Neutrophil (primary cell): Measurements from ENCODE around the gene MFSD1.

Experiments used
- H3K27ac ChIP-seq: fragments of 200-600 bp; sonication (generic); 2 replicates; pipeline ENCODE4 v1.5.1; 2016; ENCODE audit warnings: mild to moderate bottlenecking, moderate library complexity
- H3K27me3 ChIP-seq: fragments of 200-600 bp; sonication (generic); 2 replicates; pipeline ENCODE4 v1.6.0; 2016; ENCODE audit warnings: mild to moderate bottlenecking
- H3K36me3 ChIP-seq: fragments of 200-600 bp; sonication (generic); 2 replicates; pipeline ENCODE4 v1.5.1; 2017
- H3K4me1 ChIP-seq, 2 experiments: fragments of 200-600 bp in 1 of 2; sonication (generic) in 1 of 2; 1 replicate in 1 of 2; 2 replicates in 1 of 2; pipeline versions ENCODE4 v1.5.1 to v1.6.1; 2013 to 2016; ENCODE audit warnings: low read depth in 1 of 2, low read length in 1 of 2, mild to moderate bottlenecking in 1 of 2, moderate library complexity in 1 of 2; ENCODE audit not compliant: control insufficient read depth in 1 of 2, insufficient read depth in 1 of 2
- H3K4me3 ChIP-seq, 2 experiments: fragments of 200-600 bp in 1 of 2; sonication (generic) in 1 of 2; 1 replicate in 1 of 2; 2 replicates in 1 of 2; pipeline ENCODE4 v1.5.1; 2013 to 2016; ENCODE audit warnings: low read depth in 1 of 2, low read length in 1 of 2, mild to moderate bottlenecking in 1 of 2, moderate library complexity in 1 of 2
- H3K9me3 ChIP-seq: fragments of 200-600 bp; sonication (generic); 2 replicates; pipeline ENCODE4 v1.5.1; 2016
- TF ChIP-seq, protein P1 (sequence below): fragments of 200-600 bp; sonication (generic); IDR thresholded peaks from 2 replicates; pipeline ENCODE4 v1.5.1; 2016; ENCODE audit warnings: antibody characterized with exemption

Gene MFSD1

DNA sequence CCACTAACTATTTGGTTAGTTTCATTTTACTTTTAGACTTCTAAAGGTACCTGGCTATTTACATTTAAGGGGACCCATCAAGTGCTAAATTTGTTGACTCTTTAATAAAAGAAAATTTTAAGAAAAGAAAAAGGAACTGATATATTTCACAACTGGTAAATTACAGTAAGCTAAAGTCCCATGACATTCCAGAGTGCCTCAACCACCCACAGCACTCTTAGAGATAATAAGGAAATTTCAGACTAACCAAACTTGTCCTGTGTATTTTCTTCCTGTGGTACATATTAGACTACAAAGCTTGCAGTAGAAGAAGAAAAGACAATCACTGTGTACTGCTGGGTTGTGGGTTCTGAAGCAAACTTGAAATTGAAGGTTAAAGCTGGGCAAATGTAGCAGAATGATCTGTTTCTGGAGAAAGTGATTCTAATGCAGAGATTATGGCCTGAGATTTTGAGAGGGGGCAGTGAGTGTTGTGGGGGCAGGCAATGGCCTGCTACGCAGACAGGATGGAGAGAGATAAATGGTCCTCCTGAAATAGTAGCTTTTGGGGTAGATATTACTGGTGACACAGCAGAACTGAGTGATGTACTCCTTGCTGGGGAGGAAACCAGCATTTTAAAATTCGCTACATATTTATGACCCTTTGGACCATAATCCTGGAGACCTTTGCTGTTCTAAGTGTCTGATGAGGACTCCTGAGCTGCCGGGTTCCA lies 24.5 kb upstream of the MFSD1 start:
- TF ChIP-seq, protein P1, sequence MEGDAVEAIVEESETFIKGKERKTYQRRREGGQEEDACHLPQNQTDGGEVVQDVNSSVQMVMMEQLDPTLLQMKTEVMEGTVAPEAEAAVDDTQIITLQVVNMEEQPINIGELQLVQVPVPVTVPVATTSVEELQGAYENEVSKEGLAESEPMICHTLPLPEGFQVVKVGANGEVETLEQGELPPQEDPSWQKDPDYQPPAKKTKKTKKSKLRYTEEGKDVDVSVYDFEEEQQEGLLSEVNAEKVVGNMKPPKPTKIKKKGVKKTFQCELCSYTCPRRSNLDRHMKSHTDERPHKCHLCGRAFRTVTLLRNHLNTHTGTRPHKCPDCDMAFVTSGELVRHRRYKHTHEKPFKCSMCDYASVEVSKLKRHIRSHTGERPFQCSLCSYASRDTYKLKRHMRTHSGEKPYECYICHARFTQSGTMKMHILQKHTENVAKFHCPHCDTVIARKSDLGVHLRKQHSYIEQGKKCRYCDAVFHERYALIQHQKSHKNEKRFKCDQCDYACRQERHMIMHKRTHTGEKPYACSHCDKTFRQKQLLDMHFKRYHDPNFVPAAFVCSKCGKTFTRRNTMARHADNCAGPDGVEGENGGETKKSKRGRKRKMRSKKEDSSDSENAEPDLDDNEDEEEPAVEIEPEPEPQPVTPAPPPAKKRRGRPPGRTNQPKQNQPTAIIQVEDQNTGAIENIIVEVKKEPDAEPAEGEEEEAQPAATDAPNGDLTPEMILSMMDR: no peak
- no peaks in the 10 kb centered on the region for H3K27me3 ChIP-seq
- no peaks in the 10 kb centered on the region for H3K36me3 ChIP-seq
- H3K4me3 ChIP-seq: no peak overlapping the region
- no peaks in the 10 kb centered on the region for H3K4me1 ChIP-seq
- no peaks in the 10 kb centered on the region for H3K9me3 ChIP-seq
- H3K27ac ChIP-seq: no peak overlapping the region

DNA sequence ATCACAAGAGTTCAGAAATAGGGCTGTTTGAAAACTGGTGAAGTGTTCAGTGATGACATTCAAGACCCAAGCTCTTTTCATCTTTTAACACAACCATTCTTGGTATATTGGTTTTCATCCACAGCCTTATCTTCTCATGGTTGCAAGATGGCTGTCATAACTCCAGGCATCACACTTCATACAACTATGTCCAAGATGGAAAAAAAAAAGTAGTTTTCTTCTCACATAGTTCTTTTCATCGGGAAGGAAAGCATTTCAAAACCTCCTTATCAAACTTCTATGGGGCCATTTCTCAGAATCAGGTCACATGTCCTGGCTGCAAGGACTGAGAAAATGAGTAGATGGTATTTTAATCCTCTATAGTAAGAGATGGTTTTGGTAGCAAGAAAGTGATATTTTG lies 21.1 kb upstream of the MFSD1 start:
- Histone ChIP-seq H3K4me1 (no peaks in the 10 kb centered on the region), H3K4me3 (no peak overlapping the region), H3K27ac (no peak overlapping the region), H3K27me3 (no peaks in the 10 kb centered on the region), H3K9me3 (no peaks in the 10 kb centered on the region), H3K36me3 (no peaks in the 10 kb centered on the region)
- TF ChIP-seq, protein P1: no peak

DNA sequence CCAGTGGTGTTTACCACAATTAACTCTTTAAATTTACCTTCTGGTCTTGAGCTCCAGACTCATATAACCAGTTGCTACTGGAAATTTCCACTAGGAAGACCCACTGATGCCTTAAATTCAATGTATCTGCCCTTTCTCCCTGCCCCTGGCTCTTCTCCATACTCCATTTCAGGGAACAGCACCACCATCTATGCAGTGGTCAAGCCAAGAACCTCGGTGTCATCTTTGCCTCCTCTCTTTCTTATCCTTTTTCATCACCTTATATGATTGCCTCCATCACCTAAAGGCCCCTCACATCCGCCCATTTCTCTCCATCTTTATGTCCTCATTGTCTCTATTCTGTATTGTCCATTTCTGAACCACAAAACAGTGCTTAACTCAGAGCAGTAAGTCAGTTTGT lies 20.7 kb upstream of the MFSD1 start:
- Histone ChIP-seq H3K9me3 (no peaks in the 10 kb centered on the region), H3K27ac (no peak overlapping the region), H3K4me3 (no peak overlapping the region), H3K36me3 (no peaks in the 10 kb centered on the region), H3K27me3 (no peaks in the 10 kb centered on the region), H3K4me1 (no peaks in the 10 kb centered on the region)
- TF ChIP-seq, protein P1: no peak

DNA sequence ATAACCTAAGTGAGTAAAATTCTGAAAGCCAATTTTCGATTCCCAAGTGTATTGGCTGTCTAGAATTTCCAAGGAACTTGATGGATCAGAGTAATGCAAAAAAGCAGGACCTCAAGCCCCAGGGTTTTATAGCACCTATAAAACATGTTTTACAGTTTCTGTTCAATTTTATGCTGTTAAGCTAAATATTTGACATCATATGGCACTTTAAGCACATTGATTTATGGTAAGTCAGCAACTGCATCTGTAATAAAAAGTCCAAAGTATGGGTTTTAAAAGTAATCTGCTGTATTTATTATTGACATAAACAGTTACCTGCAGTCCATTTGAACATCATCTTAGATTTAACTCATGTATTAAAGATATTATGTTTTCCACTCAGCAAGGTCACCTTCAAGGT lies 20.0 kb upstream of the MFSD1 start:
- H3K4me1 ChIP-seq: no peaks in the 10 kb centered on the region
- no peaks in the 10 kb centered on the region for H3K36me3 ChIP-seq
- H3K9me3 ChIP-seq: no peaks in the 10 kb centered on the region
- H3K4me3 ChIP-seq: no peak overlapping the region
- H3K27ac ChIP-seq: no peak overlapping the region
- H3K27me3 ChIP-seq: no peaks in the 10 kb centered on the region
- TF ChIP-seq, protein P1: no peak

DNA sequence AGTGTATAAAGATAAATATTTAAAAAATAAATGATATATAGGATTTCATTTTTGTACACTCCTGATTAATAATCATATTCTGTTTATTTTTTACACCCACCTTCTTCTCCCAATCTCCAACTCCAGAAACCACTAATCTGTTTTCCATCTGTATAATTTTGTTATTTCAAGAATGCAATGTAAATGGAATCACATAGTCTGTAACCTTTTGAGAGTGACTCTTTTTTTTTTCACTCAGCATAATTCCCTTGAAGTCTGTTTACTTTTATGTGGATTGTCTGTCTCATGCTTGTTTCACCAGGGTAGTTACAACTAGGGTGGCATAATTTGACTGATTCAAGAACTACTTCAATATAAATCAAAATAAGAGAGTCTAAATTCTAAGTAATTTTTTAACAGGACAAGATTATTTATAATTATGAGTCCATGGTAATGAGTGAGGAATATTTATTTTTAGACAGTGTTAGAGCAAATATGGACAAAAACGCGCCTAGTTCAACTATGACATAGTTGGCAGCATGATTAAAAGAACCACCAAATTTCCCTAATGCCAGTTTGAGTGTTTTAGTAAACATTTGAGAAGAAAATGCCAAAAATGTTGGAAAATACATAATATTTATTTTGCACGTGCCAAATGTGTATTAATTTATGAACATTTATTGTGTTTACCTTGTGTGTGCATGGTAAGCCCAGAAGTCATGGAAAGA lies 19.4 kb upstream of the MFSD1 start:
- Histone ChIP-seq H3K4me1 (no peaks in the 10 kb centered on the region), H3K4me3 (no peak overlapping the region), H3K27me3 (no peaks in the 10 kb centered on the region), H3K27ac (no peak overlapping the region), H3K36me3 (no peaks in the 10 kb centered on the region), H3K9me3 (no peaks in the 10 kb centered on the region)
- TF ChIP-seq, protein P1: no peak
